SU-DHL-6 (cell line): ENCODE data around the gene MAPKAPK3.

Experiments used
- H2AFZ ChIP-seq: fragments of 200-600 bp; sonication (generic); 2 replicates; pipeline ENCODE4 v1.6.1; 2014; ENCODE audit warnings: low read depth, mild to moderate bottlenecking, moderate library complexity, mixed read lengths, antibody characterized with exemption, low read length; ENCODE audit not compliant: severe bottlenecking
- H3F3A ChIP-seq: fragments of 200-600 bp; shearing (Covaris generic); 2 replicates; pipeline ENCODE4 v1.6.0; 2016; ENCODE audit warnings: antibody characterized with exemption, mild to moderate bottlenecking; ENCODE audit not compliant: insufficient read depth
- H3K27ac ChIP-seq: fragments of 200-600 bp; sonication (generic); 2 replicates; pipeline ENCODE4 v1.5.1; 2016; ENCODE audit warnings: low read depth, mild to moderate bottlenecking, low read length, moderate library complexity, mixed read lengths
- H3K27me3 ChIP-seq: fragments of 200-600 bp; sonication (generic), shearing (Covaris generic); 2 replicates; pipeline ENCODE4 v1.6.0; 2014; ENCODE audit warnings: mild to moderate bottlenecking, low read length
- H3K36me3 ChIP-seq: fragments of 200-600 bp; sonication (generic); 2 replicates; pipeline ENCODE4 v1.6.1; 2014; ENCODE audit warnings: mild to moderate bottlenecking, low read length, mixed read lengths
- H3K4me2 ChIP-seq: fragments of 300-600, 200-600 bp; shearing (Covaris generic), sonication (generic); 2 replicates; pipeline ENCODE4 v1.6.0; 2014; ENCODE audit warnings: low read length, low read depth, mild to moderate bottlenecking; ENCODE audit not compliant: poor library complexity, severe bottlenecking
- H3K4me3 ChIP-seq: fragments of 200-600 bp; sonication (generic); 2 replicates; pipeline ENCODE4 v1.5.1; 2014; ENCODE audit warnings: antibody characterized with exemption, low read length, mild to moderate bottlenecking, mixed read lengths; ENCODE audit not compliant: insufficient read depth, poor library complexity, severe bottlenecking
- H3K79me2 ChIP-seq: fragments of 200-600 bp; sonication (generic); 2 replicates; pipeline ENCODE4 v1.6.1; 2014; ENCODE audit warnings: mild to moderate bottlenecking, low read length, moderate library complexity; ENCODE audit not compliant: insufficient read depth
- H3K9ac ChIP-seq: fragments of 200-600 bp; sonication (generic); 2 replicates; pipeline ENCODE4 v1.7.0; 2014; ENCODE audit warnings: mild to moderate bottlenecking, low read length
- H3K9me2 ChIP-seq: fragments of 200-600 bp; sonication (generic); replicated peaks from 2 replicates; pipeline ENCODE4 v1.6.1; 2014; ENCODE audit warnings: low read length; ENCODE audit not compliant: insufficient read depth
- H3K9me3 ChIP-seq: fragments of 200-600 bp; sonication (generic); 2 replicates; pipeline ENCODE4 v1.6.1; 2014; ENCODE audit warnings: low read length, mixed read lengths; ENCODE audit not compliant: insufficient read depth
- H4K20me1 ChIP-seq: fragments of 200-600 bp; sonication (generic); 2 replicates; pipeline ENCODE4 v1.6.1; 2014; ENCODE audit warnings: low read depth, mild to moderate bottlenecking, antibody characterized with exemption, low read length, moderate library complexity, mixed read lengths
- EZH2phosphoT487 ChIP-seq: fragments of 200-600 bp; sonication (generic), shearing (Covaris generic); conservative IDR thresholded peaks from 2 replicates; pipeline ENCODE4 v1.6.1; 2018; ENCODE audit warnings: mild to moderate bottlenecking, antibody characterized with exemption, low read length, moderate library complexity, mixed read lengths
- TF ChIP-seq, protein P1 (sequence below): fragments of 200-600 bp; sonication (generic); IDR thresholded peaks from one replicate; pipeline ENCODE4 v1.5.1; 2017; ENCODE audit warnings: antibody characterized with exemption, mild to moderate bottlenecking, low read length, moderate library complexity; ENCODE audit not compliant: insufficient read depth, poor library complexity, severe bottlenecking

MAPKAPK3 gene

DNA sequence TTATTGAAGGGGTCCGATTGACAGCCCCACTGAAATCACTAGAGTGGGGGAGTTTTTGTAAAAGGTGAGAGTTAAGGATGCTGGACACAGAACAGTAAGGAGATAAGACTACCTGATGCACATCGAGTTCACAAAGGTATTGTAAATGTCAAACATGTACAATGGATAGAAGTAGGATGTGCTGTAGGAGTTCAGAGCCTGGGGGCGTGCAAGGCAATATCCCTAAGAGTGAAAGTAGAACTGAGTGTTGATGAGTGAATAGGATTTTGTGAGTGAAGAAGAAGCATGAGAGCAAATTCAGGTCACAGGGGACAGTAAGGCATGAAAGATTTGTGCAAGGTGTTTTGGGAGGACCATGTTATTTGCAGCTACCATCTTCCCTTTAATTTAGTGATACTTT, 79.3 kb downstream of the MAPKAPK3 start:
- Histone ChIP-seq H3K79me2 (no peaks in the 10 kb centered on the region), H3K4me3 (no peak overlapping the region), H3K27ac (no peak overlapping the region), H3K9ac (no peak overlapping the region), H4K20me1 (no peaks in the 10 kb centered on the region), H3K36me3 (no peaks in the 10 kb centered on the region), H3K9me2 (no peaks in the 10 kb centered on the region), H3F3A (no peaks in the 10 kb centered on the region), H3K9me3 (no peaks in the 10 kb centered on the region), H2AFZ (no peak overlapping the region), H3K4me2 (no peak overlapping the region), H3K27me3 (no peaks in the 10 kb centered on the region)
- TF ChIP-seq EZH2phosphoT487: no peak
- TF ChIP-seq, protein P1, sequence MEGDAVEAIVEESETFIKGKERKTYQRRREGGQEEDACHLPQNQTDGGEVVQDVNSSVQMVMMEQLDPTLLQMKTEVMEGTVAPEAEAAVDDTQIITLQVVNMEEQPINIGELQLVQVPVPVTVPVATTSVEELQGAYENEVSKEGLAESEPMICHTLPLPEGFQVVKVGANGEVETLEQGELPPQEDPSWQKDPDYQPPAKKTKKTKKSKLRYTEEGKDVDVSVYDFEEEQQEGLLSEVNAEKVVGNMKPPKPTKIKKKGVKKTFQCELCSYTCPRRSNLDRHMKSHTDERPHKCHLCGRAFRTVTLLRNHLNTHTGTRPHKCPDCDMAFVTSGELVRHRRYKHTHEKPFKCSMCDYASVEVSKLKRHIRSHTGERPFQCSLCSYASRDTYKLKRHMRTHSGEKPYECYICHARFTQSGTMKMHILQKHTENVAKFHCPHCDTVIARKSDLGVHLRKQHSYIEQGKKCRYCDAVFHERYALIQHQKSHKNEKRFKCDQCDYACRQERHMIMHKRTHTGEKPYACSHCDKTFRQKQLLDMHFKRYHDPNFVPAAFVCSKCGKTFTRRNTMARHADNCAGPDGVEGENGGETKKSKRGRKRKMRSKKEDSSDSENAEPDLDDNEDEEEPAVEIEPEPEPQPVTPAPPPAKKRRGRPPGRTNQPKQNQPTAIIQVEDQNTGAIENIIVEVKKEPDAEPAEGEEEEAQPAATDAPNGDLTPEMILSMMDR: no peak

DNA sequence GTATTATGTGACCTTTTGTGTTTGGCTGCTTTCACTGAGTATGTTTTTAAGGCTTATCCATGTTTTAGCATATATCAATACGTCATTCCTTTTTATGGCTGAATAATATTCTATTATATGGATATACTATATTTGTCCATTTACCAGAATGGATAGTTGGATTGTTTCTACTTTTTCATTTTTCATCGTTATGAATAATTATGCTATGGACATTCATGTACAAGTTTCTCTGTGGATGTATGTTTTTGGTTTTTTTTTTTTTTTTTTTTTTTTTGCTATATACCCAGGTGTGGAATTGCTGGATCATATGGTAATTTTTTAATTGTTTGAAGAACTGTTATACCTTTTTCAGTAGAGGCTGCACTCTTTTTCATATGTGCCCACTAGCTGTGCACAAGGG, 81.3 kb downstream of the MAPKAPK3 start:
- H3K27me3 ChIP-seq: no peaks in the 10 kb centered on the region
- H3K27ac ChIP-seq: no peak overlapping the region
- no peak for TF ChIP-seq EZH2phosphoT487
- TF ChIP-seq, protein P1: no peak
- no peak overlapping the region for H3K4me2 ChIP-seq
- H3K4me3 ChIP-seq: no peak overlapping the region
- no peaks in the 10 kb centered on the region for H4K20me1 ChIP-seq
- H3K36me3 ChIP-seq: no peaks in the 10 kb centered on the region
- H3K79me2 ChIP-seq: no peaks in the 10 kb centered on the region
- H3K9me2 ChIP-seq: no peaks in the 10 kb centered on the region
- H3K9ac ChIP-seq: no peak overlapping the region
- H3F3A ChIP-seq: no peaks in the 10 kb centered on the region
- no peak overlapping the region for H2AFZ ChIP-seq
- H3K9me3 ChIP-seq: no peaks in the 10 kb centered on the region
